ENCODE results near the gene HSPB3. TPM values are rescaled to one million over a fixed set of nuclear protein-coding genes. Genes with fewer than 3 reads are reported as not detected.
A peak's percentile ranks its signal among the peaks of the same experiment; 100 is the strongest.
"Not testable (repeated sequence)": the region's sequence is repeated elsewhere in the genome, so short reads cannot be mapped to it uniquely, and the experiment has no call there.

HSPB3 gene
- total RNA-seq: not detected in 2 replicates

GRCh38 chr5:54455413-54456157 lies at the start of gene HSPB3:
Gene HSPB3, plus strand, starts transcription at chr5:54455699. Its CDS starts 91 bp downstream, at chr5:54455790.
- no peak for DNase-seq (ENCODE audit: low read depth in 2 of 2)

- no peak for DNase-seq (ENCODE audit: low read depth in 2 of 2)
Measured at GRCh38 chr5:54411176-54411575, 44.3 kb upstream of the HSPB3 start.

GRCh38 chr5:54412913-54413312 lies 42.6 kb upstream of the HSPB3 start:
- DNase-seq (ENCODE audit: low read depth in 2 of 2): no peak

DNA sequence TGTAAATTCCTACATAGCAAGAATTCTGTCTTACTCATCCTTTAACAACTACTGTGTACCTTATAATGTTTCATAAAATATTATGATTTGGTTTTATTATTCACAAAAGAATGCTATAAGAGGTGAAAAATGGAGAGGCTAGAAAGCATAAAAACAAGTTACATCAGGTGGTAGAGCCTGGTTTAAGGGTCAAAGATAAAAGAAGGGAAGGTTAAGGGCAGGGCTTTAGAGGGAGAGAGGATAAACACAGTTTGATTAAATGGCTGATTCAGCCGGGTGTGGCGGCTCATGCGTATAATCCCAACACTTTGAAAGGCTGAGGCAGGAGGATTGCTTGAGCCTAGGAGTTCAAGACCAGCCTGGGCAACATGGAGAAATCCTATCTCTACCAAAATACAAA lies 40.4 kb upstream of the HSPB3 start:
- no peak for DNase-seq (ENCODE audit: low read depth in 2 of 2)

DNA sequence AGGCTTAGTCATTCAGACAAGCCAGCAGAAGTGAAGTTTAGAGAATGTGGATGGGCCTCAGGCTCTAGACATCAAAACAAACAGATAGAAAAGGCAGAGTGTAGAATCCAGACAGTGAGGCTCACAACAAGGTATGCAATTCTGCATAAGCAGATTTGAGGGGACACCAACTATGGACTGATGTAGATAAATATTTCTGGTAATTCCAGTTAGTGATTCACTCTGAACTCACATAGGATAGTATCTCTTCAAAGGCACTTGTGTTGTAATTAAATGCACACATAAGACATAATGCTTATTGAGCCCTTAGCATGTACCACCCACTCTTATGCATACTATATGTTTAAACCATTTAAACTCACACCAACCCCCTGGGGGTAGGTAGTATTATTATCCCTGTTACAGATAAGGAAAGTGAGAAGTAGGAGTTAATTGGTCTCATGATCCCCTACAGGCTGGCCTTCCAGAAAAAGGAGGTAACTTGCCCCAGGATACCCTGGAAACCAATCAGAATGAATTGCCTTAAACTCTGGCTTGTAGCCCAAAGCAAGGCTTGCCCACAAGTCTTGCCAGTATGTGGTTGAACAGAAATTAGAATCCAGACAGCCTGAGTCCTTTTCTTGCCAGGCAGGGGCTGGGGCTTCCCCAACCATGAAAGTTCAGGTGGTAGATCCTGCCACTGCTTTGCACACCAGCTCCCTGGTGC lies 39.5 kb upstream of the HSPB3 start:
- no peak for DNase-seq (ENCODE audit: low read depth in 2 of 2)

- peak; percentile 39 to 60 for DNase-seq (ENCODE audit: low read depth in 2 of 2)
Measured at GRCh38 chr5:54419573-54420423, 35.7 kb upstream of the HSPB3 start.

GRCh38 chr5:54420511-54420910 lies 35.0 kb upstream of the HSPB3 start:
- not testable (repeated sequence) for DNase-seq (ENCODE audit: low read depth in 2 of 2)

GRCh38 chr5:54421976-54422375 lies 33.5 kb upstream of the HSPB3 start:
- DNase-seq (ENCODE audit: low read depth in 2 of 2): no peak

GRCh38 chr5:54425258-54425657 lies 30.2 kb upstream of the HSPB3 start:
- DNase-seq (ENCODE audit: low read depth in 2 of 2): no peak

DNA sequence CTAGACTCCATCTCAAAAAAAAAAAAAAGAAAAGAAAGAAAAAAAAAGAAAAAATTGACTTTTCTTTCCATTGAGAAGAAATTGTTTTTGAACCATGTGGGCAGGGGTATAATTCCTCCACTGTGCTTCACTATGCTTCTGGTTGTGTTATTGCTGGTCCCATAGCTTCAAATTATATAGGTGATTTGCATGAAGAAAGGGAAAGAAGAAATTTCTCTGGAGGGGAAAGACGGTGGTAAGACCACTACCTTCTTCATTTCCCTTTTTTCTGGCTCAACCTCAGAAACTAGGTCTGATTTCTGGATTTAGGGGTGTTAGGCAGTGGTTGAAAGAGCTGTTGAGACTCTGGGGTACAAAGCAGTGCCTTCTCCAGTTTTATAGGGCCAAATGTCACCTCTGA lies 29.3 kb upstream of the HSPB3 start:
- no peak for DNase-seq (ENCODE audit: low read depth in 2 of 2)

DNA sequence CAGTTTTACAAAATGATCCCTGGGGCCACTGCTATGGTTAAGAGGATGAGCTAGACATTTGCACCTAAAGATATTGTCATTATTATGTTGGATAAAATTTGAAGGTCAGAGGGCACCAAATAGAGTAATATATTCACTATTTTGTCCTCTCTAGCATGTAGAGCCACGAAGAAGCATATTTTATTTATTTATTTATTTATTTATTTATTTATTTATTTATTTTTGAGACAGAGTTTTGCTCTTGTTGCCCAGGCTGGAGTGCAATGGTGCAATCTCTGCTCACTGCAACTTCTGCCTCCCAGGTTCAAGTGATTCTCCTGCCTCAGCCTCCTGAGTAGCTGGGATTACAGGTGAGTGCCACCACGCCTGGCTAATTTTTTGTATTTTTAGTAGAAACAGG lies 20.8 kb upstream of the HSPB3 start:
- not testable (repeated sequence) for DNase-seq (ENCODE audit: low read depth in 2 of 2)

DNA sequence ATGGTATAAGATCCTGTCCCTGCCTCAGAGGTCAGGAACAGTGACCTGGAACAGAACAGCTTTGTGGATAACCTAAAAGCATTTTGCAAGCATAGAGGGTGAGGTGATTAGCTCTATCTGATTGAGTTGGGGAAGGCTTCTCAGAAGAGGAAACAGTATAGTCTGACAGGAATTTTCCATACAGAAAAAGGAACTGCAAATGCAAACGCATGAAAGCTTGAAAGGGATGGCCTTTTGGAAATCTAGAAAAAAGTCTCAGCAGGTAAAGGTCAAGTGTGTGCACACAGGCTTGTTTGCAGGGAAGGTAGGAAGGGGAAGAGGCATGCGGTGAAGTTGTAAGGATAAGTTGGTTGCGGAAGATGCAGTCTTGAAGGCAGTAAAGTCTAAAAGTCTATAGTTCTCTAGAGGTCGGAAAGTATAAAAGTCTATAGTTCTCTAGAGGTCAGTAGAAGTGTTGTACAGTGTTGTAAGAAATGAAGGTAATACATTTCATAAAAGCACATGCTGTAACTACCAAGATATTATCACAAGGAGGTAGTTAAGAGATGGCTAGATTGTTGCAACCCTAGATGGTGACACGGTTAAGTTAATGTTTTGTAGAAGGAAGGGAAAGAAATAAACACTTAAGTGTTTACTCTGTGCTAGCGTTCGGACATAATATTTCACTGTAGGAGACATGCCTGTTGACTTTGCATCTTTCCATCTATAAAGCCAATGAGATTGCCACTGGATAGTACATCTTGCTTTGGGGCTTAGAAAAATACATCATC lies 16.7 kb upstream of the HSPB3 start:
- DNase-seq (ENCODE audit: low read depth in 2 of 2): no peak

- no peak for DNase-seq (ENCODE audit: low read depth in 2 of 2)
Measured at GRCh38 chr5:54440456-54440893, 15.0 kb upstream of the HSPB3 start.

DNA sequence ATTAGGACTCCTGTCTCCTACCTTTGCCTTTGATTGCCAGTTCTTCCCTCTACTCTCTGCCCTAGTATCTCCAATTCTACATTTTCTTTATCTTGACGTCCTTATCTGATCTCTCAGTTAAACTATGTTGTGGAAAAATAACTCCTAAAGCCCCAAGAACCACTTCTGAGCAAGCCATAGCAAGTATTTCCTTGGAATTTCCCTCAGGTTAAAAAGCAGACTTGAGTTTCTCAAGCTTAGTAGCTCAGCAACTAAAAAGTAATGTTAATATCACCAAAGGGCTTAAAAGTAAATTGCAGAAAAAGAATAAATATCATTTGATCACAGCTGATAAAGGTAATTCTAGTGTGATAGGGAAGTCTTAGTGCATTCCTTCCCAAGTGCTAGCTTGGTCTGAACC lies 13.2 kb upstream of the HSPB3 start:
- DNase-seq (ENCODE audit: low read depth in 2 of 2): no peak

DNA sequence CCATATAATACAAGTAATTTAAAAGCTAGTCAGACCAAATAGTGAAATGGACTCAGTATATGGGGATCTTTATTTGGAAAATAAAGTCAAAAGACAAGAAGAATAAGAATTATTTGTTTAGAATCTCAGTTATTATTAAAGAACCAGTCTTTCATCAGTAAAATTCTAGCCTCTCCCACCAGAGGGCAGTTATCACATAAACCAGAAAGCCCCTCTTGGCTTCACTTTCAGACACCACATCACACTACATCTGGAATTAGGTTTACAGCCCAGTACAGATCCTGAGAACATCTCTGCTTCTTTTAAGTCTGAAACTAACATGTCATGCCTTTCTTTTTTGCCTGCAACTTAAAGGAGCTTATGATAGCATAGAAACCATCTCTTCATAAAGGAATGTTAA lies 12.2 kb upstream of the HSPB3 start:
- peak; percentile 37 to 52 for DNase-seq (ENCODE audit: low read depth in 2 of 2)

DNA sequence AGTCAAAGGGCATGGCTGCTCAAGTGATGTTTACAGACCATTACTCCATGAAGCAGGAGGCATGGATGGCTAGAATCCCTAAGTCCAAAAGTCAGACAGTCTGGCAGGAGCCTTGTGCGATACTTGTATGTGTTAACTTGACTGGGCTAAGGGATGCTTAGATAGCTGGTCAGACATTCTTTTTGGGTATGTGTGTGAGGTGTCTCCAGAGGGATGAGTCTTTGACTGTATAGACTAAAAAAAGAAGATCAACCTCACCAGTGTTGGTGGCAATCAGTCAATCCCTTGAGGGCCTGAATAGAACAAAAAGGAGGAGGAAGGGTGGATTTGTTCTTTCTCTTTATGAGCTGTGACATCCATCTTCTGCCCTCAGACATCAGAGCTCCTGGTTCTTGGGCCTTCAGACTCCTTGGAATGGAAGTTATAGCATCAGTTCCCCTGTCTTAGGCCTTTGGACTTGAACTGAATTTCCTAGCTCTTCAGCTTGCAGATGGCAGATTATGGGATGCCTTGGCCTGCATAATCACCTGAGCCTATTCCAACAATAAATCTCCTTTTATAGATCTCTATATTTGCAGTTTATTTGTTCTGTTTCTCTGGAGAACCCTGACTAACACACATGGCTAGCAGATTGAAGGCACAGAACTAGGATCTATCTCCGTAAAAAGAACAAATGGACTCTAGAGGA lies 9.7 kb upstream of the HSPB3 start:
- DNase-seq (ENCODE audit: low read depth in 2 of 2): no peak

GRCh38 chr5:54446379-54446732 lies 9.1 kb upstream of the HSPB3 start:
- DNase-seq (ENCODE audit: low read depth in 2 of 2): no peak

DNA sequence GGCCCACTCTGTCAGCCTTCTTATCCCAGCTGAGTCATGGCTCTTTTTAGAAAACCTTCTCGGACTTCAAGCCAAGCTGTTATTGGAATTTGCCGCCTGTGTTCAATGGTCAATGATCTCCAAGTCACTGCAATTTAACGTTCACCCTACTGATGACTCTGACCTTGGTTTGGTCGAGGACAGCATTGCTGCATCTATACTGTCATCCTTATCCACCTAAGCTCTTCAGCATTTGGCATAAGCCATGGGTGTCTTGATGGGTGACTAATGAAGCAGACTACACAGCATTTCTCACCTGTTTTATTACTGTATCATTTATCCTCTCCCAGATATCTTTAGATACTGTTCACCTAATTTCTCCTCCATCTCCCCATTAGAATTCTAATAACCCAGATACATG lies 5.6 kb upstream of the HSPB3 start:
- no peak for DNase-seq (ENCODE audit: low read depth in 2 of 2)

- no peak for DNase-seq (ENCODE audit: low read depth in 2 of 2)
Measured at GRCh38 chr5:54450542-54450941, 5.0 kb upstream of the HSPB3 start.

GRCh38 chr5:54453046-54453445 lies 2.5 kb upstream of the HSPB3 start:
- no peak for DNase-seq (ENCODE audit: low read depth in 2 of 2)

DNA sequence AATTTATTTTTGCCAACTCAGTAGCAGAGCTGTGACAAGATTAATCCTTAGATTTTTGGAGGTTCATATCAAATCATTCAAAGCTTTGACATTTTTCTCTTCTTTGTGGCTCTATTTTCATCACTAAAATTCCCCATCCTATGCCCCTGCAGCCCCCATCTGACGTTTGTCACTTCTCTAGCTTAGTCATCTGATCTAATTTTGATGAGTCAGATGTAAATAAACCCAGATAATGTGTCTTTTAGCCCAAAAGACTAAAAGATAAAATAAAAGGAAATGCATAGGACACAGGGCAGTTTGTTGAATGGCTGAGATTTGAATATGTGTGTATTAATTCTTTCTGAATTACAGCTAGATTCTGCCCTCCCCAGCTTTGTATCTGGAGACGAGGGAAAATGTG lies 897 bp upstream of the HSPB3 start:
- no peak for DNase-seq (ENCODE audit: low read depth in 2 of 2)
